Uterus (tissue), 4 donors: ENCODE results near the gene KLRF1. TPM values are rescaled to one million over a fixed set of nuclear protein-coding genes. Genes with fewer than 3 reads are reported as not detected.

Source experiments
- DNase-seq, 2 donors: peaks; one replicate each; pipeline ENCODE4 v3.0.0-alpha.2; 2019 to 2020
- H3K27ac ChIP-seq, 2 donors: fragments of 200-600 bp; sonication (generic); 1 replicate in 1 of 2; 2 replicates in 1 of 2; pipeline ENCODE4 v1.5.1; 2016 to 2018
- H3K27me3 ChIP-seq, 2 donors: fragments of 200-600 bp; sonication (generic); one replicate each; pipeline ENCODE4 v1.5.1; 2018 to 2019; ENCODE audit warnings: control low read depth in 1 of 2
- H3K36me3 ChIP-seq, 2 donors: fragments of 200-600 bp; sonication (generic); one replicate each; pipeline ENCODE4 v1.5.1; 2019; ENCODE audit warnings: control low read depth in 1 of 2
- H3K4me1 ChIP-seq, 2 donors: fragments of 200-600 bp; sonication (generic); one replicate each; pipeline ENCODE4 v1.5.1; 2018 to 2019; ENCODE audit warnings: control low read depth in 1 of 2
- H3K4me3 ChIP-seq, 2 donors: fragments of 200-600 bp; sonication (generic); 1 replicate in 1 of 2; 2 replicates in 1 of 2; pipeline ENCODE4 v1.5.1; 2018 to 2019; ENCODE audit warnings: mild to moderate bottlenecking in 1 of 2
- H3K9me3 ChIP-seq, 2 donors: fragments of 200-600 bp; sonication (generic); one replicate each; pipeline ENCODE4 v1.5.1; 2019; ENCODE audit warnings: control low read depth in 1 of 2
- POLR2A ChIP-seq, 2 donors: fragments of 450-650 bp; IDR thresholded peaks; one replicate each; pipeline ENCODE4 v1.6.1; 2016; ENCODE audit warnings: antibody characterized with exemption in 2 of 2, mild to moderate bottlenecking in 1 of 2, moderate library complexity in 1 of 2
- intact Hi-C: fragments of 100-400 bp; cut with DNase I; formaldehyde crosslinking; loops from one replicate; pipeline ENCODE4 v1.15.1; 2023; ENCODE audit warnings: low total_unique reads
- total RNA-seq, 4 donors: library from RNA; depleted of rRNA in 3 of 4; stranded (reverse); fragments of >200 nt in 3 of 4; gene quantifications; one replicate each; pipeline versions ENCODE4 v1.1.0 to v1.2.4, GENCODE V29; 2014 to 2023
- TF ChIP-seq, protein P1 (sequence below), 4 experiments: fragments of 200-600 bp in 2 of 4; fragments of 450-650 bp in 2 of 4; sonication (generic) in 2 of 4; IDR thresholded peaks; one replicate each; pipeline ENCODE4 v1.5.1; 2016 to 2019; ENCODE audit warnings: antibody characterized with exemption in 4 of 4, mild to moderate bottlenecking in 2 of 4, moderate library complexity in 1 of 4
- donor health status: DM: yes; HTN: yes; CAD: no.

The KLRF1 gene
- total RNA-seq, 4 donors from 2014 or later, result 0.35 to 1.5 TPM; not detected in 2

- no peak for TF ChIP-seq POLR2A (IDR thresholded peaks at IDR 0.05)
- TF ChIP-seq, protein P1, sequence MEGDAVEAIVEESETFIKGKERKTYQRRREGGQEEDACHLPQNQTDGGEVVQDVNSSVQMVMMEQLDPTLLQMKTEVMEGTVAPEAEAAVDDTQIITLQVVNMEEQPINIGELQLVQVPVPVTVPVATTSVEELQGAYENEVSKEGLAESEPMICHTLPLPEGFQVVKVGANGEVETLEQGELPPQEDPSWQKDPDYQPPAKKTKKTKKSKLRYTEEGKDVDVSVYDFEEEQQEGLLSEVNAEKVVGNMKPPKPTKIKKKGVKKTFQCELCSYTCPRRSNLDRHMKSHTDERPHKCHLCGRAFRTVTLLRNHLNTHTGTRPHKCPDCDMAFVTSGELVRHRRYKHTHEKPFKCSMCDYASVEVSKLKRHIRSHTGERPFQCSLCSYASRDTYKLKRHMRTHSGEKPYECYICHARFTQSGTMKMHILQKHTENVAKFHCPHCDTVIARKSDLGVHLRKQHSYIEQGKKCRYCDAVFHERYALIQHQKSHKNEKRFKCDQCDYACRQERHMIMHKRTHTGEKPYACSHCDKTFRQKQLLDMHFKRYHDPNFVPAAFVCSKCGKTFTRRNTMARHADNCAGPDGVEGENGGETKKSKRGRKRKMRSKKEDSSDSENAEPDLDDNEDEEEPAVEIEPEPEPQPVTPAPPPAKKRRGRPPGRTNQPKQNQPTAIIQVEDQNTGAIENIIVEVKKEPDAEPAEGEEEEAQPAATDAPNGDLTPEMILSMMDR (IDR thresholded peaks at IDR 0.05), result no peak
- Histone ChIP-seq H3K4me3 (no peak overlapping the region), H3K27ac (no peak overlapping the region), H3K36me3 (no peaks in the 10 kb centered on the region), H3K4me1 (no peaks in the 10 kb centered on the region), H3K9me3 (no peaks in the 10 kb centered on the region), H3K27me3 (no peaks in the 10 kb centered on the region)
- intact Hi-C loops, result no loop called here
- no peak for DNase-seq
Measured at GRCh38 chr12:9793779-9794395, 33.4 kb upstream of the KLRF1 start.

- intact Hi-C loops, result no loop called here
- no peaks in the 10 kb centered on the region for H3K9me3 ChIP-seq
- no peak overlapping the region for H3K27ac ChIP-seq
- DNase-seq, result no peak
- no peaks in the 10 kb centered on the region for H3K4me1 ChIP-seq
- no peaks in the 10 kb centered on the region for H3K36me3 ChIP-seq
- no peak overlapping the region for H3K4me3 ChIP-seq
- TF ChIP-seq, protein P1 (IDR thresholded peaks at IDR 0.05), result no peak
- TF ChIP-seq POLR2A (IDR thresholded peaks at IDR 0.05), result no peak
- no peaks in the 10 kb centered on the region for H3K27me3 ChIP-seq
Measured at GRCh38 chr12:9794484-9795093, 32.7 kb upstream of the KLRF1 start.

DNA sequence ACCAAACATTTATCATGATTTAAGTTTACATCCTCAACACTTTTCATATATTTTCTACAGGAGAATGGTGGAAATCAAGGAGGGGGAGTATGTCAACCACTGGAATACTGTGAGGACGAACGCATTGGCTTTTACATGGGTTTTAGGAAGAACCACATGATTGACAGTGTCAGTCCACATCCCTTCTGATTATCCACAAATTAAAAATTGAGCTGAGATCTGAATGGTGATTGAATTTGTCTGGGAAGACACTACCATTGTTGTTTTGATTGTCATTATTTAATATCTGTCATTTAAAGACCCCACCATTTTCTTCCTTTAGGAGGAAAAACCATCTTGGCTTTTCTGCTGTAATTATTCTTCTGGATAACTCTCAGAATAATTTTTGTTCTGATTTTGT is 31.3 kb upstream of the KLRF1 start:
- no peak for TF ChIP-seq POLR2A (IDR thresholded peaks at IDR 0.05)
- TF ChIP-seq, protein P1 (IDR thresholded peaks at IDR 0.05), result no peak
- no peaks in the 10 kb centered on the region for H3K9me3 ChIP-seq
- H3K4me1 ChIP-seq, result no peaks in the 10 kb centered on the region
- intact Hi-C loops, result no loop called here
- DNase-seq, result no peak
- H3K36me3 ChIP-seq, result no peaks in the 10 kb centered on the region
- H3K4me3 ChIP-seq, result no peak overlapping the region
- no peaks in the 10 kb centered on the region for H3K27me3 ChIP-seq
- no peak overlapping the region for H3K27ac ChIP-seq

DNA sequence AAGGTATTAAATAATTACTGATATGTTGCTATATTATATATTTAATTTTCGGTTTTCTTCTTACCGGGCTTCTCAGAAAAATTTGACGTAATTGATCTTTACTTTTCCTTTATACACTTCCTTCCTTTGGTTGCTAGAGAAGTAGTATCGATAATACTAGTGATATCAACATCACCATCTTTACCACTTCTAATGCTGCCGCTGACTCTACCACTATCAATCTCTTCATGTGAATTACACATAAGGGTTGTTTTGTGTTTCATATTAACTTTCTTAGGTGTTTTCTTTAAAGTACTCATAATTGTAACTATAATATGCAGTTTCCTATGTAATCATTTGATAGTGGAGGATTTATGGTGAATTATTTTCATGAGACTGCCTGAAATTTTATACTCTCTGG is 30.9 kb upstream of the KLRF1 start:
- H3K27ac ChIP-seq, result no peak overlapping the region
- no peaks in the 10 kb centered on the region for H3K4me1 ChIP-seq
- no peak overlapping the region for H3K4me3 ChIP-seq
- DNase-seq, result no peak
- H3K36me3 ChIP-seq, result no peaks in the 10 kb centered on the region
- intact Hi-C loops, result no loop called here
- H3K27me3 ChIP-seq, result no peaks in the 10 kb centered on the region
- TF ChIP-seq, protein P1 (IDR thresholded peaks at IDR 0.05), result no peak
- no peak for TF ChIP-seq POLR2A (IDR thresholded peaks at IDR 0.05)
- no peaks in the 10 kb centered on the region for H3K9me3 ChIP-seq

- no peak for DNase-seq
- Histone ChIP-seq H3K27me3 (no peaks in the 10 kb centered on the region), H3K4me1 (no peaks in the 10 kb centered on the region), H3K4me3 (no peak overlapping the region), H3K9me3 (no peaks in the 10 kb centered on the region), H3K27ac (no peak overlapping the region), H3K36me3 (no peaks in the 10 kb centered on the region)
- TF ChIP-seq, protein P1 (IDR thresholded peaks at IDR 0.05), result no peak
- no peak for TF ChIP-seq POLR2A (IDR thresholded peaks at IDR 0.05)
- intact Hi-C loops, result no loop called here
Measured at GRCh38 chr12:9796971-9797370, 30.3 kb upstream of the KLRF1 start.
